Activated CD4-positive, alpha-beta T cell treated with anti-CD3 and anti-CD28 coated beads, Interleukin-2, Interleukin-6, amounts not matched to agents 100 ng/mL and 50 ng/mL, durations not matched to agents 16 hours and 8 hours (primary cell): ENCODE measurements around the gene SLC1A1.

Source experiments
- DNase-seq: peaks from one replicate; pipeline ENCODE4 v3.0.0-alpha.2; 2020

Gene SLC1A1

GRCh38 chr9:4489919-4490704 is at the start of gene SLC1A1:
TSS of gene SLC1A1 (plus strand) at chr9:4490468. CDS start at chr9:4490680, 212 bp downstream.
- peak; percentile 31 for DNase-seq

GRCh38 chr9:4442806-4443205 is 47.5 kb upstream of the SLC1A1 start:
- no peak for DNase-seq

GRCh38 chr9:4443439-4443838 is 46.8 kb upstream of the SLC1A1 start:
- no peak for DNase-seq

- no peak for DNase-seq
Measured at GRCh38 chr9:4461437-4461836, 28.8 kb upstream of the SLC1A1 start.

- DNase-seq = no peak
Measured at GRCh38 chr9:4463824-4464223, 26.4 kb upstream of the SLC1A1 start.

- no peak for DNase-seq
Measured at GRCh38 chr9:4464911-4465513, 25.3 kb upstream of the SLC1A1 start.

GRCh38 chr9:4465910-4466309 is 24.4 kb upstream of the SLC1A1 start:
- no peak for DNase-seq

GRCh38 chr9:4475301-4475700 is 15.0 kb upstream of the SLC1A1 start:
- DNase-seq = no peak

- no peak for DNase-seq
Measured at GRCh38 chr9:4486176-4486575, 4.1 kb upstream of the SLC1A1 start.

GRCh38 chr9:4489562-4489918 is 728 bp upstream of the SLC1A1 start:
- DNase-seq = no peak

- no peak for DNase-seq
Measured at GRCh38 chr9:4490705-4491625, 697 bp downstream of the SLC1A1 start.

GRCh38 chr9:4491626-4491975 is 1.3 kb downstream of the SLC1A1 start:
- DNase-seq = no peak

GRCh38 chr9:4494332-4494731 is 4.1 kb downstream of the SLC1A1 start:
- DNase-seq = no peak

- no peak for DNase-seq
Measured at GRCh38 chr9:4494806-4495205, 4.5 kb downstream of the SLC1A1 start.

- no peak for DNase-seq
Measured at GRCh38 chr9:4495537-4495936, 5.3 kb downstream of the SLC1A1 start.

- no peak for DNase-seq
Measured at GRCh38 chr9:4496497-4496896, 6.2 kb downstream of the SLC1A1 start.

GRCh38 chr9:4497395-4497794 is 7.1 kb downstream of the SLC1A1 start:
- DNase-seq = no peak

- peak; percentile 18 for DNase-seq
Measured at GRCh38 chr9:4497855-4498254, 7.6 kb downstream of the SLC1A1 start.

- DNase-seq = no peak
Measured at GRCh38 chr9:4499917-4500316, 9.6 kb downstream of the SLC1A1 start.

- no peak for DNase-seq
Measured at GRCh38 chr9:4501147-4501507, 10.9 kb downstream of the SLC1A1 start.

GRCh38 chr9:4502444-4502843 is 12.2 kb downstream of the SLC1A1 start:
- no peak for DNase-seq

GRCh38 chr9:4503103-4503502 is 12.8 kb downstream of the SLC1A1 start:
- DNase-seq = no peak

GRCh38 chr9:4504250-4504649 is 14.0 kb downstream of the SLC1A1 start:
- no peak for DNase-seq

- no peak for DNase-seq
Measured at GRCh38 chr9:4506490-4506889, 16.2 kb downstream of the SLC1A1 start.
